Stimulated activated effector memory CD8-positive, alpha-beta T cell treated with anti-CD3 and anti-CD28 coated beads, Interleukin-12 subunit alpha, Interleukin-12 subunit beta, amount 100 ng/mL, for 72 hours (primary cell): ENCODE results near the gene ASNS.
"Not testable (repeated sequence)": the region's sequence is repeated elsewhere in the genome, so short reads cannot be mapped to it uniquely, and the experiment has no call there.

Experiments used
- ATAC-seq: fragments of 150-1000 bp; cut with Tn5 transposase; 2 replicates; pipeline ENCODE4 v1.10.0; 2021
- DNase-seq, 2 donors: peaks; one replicate each; pipeline ENCODE4 v3.0.0; 2021 to 2022; ENCODE audit warnings: low spot score in 2 of 2
- H3K27ac Mint-ChIP-seq: one replicate; pipeline ENCODE4 v1.8.0; 2022; ENCODE audit warnings: mild to moderate bottlenecking, mixed read lengths
- H3K36me3 Mint-ChIP-seq: one replicate; pipeline ENCODE4 v1.8.0; 2022; ENCODE audit warnings: mild to moderate bottlenecking, mixed read lengths
- H3K4me1 Mint-ChIP-seq: one replicate; pipeline ENCODE4 v1.8.0; 2022; ENCODE audit warnings: mixed read lengths
- H3K4me3 Mint-ChIP-seq: one replicate; pipeline ENCODE4 v1.8.0; 2022; ENCODE audit warnings: mild to moderate bottlenecking, mixed read lengths
- H3K9me3 Mint-ChIP-seq: one replicate; pipeline ENCODE4 v1.8.0; 2022; ENCODE audit warnings: mixed read lengths

The ASNS gene

DNA sequence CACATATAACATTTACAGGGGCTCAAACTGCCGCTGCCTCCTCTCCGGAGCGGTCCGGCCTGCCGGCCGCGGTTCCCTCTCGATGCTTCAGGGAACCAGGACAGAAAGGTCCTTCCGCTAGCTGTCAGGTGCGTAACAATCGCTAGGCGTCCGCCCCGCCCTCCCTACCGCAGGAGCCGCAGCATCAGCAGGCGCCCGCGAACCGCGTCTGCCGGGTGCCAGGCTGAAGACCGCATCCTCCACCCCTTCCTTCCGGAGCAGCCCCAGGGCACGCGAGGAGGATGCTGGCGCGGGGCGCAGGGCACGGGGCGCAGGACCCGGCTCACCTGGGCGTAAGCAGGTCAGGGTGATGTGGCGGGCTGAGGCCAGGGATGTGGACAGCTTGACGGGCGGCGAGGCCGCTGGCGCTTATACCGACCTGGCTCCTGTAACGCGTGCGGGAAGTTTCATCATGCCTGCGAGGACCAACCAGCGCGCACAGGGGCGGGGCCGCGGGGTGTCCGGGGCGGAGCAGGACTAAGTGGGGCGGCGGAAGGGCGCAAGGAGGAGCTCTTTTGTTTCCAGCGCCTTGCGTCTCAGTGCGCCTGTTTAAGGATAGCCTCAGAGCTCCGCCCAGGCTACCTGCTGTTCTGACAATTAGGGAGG lies at the start of gene ASNS:
Gene ASNS (minus strand): TSS at position 384 of the 645 bp plus-strand sequence. CDS start 3,252 bp downstream, outside the sequence.
- Mint-ChIP-seq H3K36me3 (peaks cover 31% of the 10 kb centered on the region), H3K27ac (peak within 1 kb of the TSS; percentile 88), H3K4me1 (peaks cover 19% of the 10 kb centered on the region), H3K9me3 (no peaks in the 10 kb centered on the region), H3K4me3 (peak within 1 kb of the TSS; percentile 81)
- DNase-seq (peak; percentile 72 to 97), ATAC-seq (peak; percentile 98)

DNA sequence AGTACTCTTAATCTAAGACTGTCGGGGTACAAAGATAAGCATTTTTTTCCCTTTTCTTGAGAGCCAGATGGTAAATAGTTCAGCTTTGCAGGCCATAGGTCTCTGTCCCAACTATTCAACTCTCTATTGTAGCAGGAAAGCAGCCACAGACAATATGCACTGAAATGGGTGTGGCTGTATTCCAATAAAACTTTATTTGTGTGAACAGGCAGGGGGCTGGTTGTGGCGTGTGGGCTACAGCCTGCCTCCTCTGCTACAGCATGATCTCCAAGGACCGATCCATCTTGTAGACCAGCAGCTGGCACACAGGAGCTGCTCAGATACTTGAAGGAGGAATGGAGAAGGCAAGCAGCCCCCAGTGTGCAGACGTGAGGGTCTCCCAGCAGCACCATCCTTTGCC lies 49.0 kb upstream of the ASNS start:
- DNase-seq, H3K36me3 Mint-ChIP-seq, H3K4me1 Mint-ChIP-seq, H3K27ac Mint-ChIP-seq, H3K9me3 Mint-ChIP-seq, H3K4me3 Mint-ChIP-seq, ATAC-seq: not testable (repeated sequence)

DNA sequence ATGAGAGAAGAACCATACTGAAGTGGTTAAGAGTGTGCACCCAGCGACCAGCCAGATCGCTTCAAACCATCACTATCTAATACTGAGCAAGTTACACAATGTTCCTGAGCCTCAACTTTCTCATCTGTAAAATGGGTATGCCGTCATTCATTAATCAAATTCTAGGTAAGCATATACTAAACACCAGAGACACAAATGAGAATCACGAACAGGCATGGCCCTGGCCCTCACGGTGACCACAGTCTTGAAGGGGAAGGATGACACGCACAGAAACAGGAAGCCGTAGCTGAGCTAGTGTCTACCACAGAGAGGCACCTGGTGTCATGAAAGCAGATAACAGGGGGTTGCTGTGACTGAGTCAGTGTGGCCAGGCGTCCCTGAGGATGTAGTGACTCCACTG lies 43.1 kb upstream of the ASNS start:
- not testable (repeated sequence) for H3K27ac Mint-ChIP-seq, DNase-seq, H3K4me3 Mint-ChIP-seq, H3K9me3 Mint-ChIP-seq, ATAC-seq, H3K4me1 Mint-ChIP-seq, H3K36me3 Mint-ChIP-seq

DNA sequence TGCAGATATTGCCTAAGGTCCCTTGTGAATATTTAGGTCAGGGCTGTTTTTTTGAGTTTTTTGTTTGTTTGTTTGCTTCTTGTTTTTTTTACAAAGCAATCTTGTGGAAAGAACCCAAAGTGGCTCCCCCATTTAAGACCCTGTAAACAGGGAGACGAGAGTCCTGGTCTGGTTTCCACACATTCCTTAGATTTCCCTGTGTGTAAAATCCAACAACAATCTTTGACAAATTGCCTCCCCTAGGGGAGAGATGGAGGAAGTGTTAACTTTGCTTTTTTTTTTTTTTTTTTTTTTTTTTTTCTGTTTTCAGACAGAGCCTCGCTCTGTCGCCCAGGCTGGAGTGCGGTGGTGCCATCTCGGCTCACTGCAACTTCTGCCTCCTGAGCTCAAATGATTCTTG lies 40.1 kb upstream of the ASNS start:
- not testable (repeated sequence) for DNase-seq, H3K4me3 Mint-ChIP-seq, ATAC-seq, H3K36me3 Mint-ChIP-seq, H3K9me3 Mint-ChIP-seq, H3K4me1 Mint-ChIP-seq, H3K27ac Mint-ChIP-seq

DNA sequence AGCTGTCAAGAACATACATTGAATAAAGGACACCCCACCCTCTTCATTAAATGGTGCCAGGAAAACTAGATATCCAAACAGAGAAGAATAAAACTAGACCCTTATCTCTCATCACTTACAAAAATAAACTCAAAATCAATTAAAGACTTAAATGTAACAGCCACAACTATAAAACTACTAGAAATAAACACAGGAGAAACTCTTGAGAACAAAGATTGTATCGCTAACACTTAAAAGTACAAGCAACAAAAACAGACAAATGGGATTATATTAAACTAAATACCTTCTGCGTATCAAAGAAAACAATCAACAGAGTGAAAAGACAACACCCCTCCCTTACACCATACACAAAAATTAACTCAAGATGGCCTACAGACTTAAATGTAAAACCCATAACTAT lies 24.7 kb upstream of the ASNS start:
- not testable (repeated sequence) for H3K36me3 Mint-ChIP-seq, DNase-seq, H3K9me3 Mint-ChIP-seq, H3K27ac Mint-ChIP-seq, ATAC-seq, H3K4me3 Mint-ChIP-seq, H3K4me1 Mint-ChIP-seq

DNA sequence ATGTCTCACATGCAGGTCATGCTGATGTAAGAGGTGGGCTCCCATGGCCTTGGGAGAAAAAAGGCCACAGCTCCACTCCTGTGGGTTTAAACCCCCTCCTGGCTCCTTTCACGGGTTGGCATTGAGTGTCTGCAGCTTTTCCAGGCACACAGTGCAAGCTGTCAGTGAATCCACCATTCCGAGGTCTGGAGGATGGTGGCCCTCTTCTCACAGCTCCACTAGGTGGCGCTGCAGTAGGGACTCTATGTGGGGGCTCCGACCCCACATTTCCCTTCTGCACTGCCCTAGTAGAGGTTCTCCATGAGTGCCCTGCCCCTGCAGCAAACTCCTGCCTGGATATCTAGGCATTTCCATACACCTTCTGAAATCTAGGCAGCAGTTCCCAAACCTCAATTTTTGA lies 19.5 kb upstream of the ASNS start:
- not testable (repeated sequence) for H3K27ac Mint-ChIP-seq, ATAC-seq, DNase-seq, H3K4me1 Mint-ChIP-seq, H3K36me3 Mint-ChIP-seq, H3K9me3 Mint-ChIP-seq, H3K4me3 Mint-ChIP-seq

- not testable (repeated sequence) for H3K36me3 Mint-ChIP-seq, ATAC-seq, H3K4me1 Mint-ChIP-seq, H3K9me3 Mint-ChIP-seq, H3K27ac Mint-ChIP-seq, H3K4me3 Mint-ChIP-seq, DNase-seq
Observed at GRCh38 chr7:97879527-97879926, 7.3 kb upstream of the ASNS start.

DNA sequence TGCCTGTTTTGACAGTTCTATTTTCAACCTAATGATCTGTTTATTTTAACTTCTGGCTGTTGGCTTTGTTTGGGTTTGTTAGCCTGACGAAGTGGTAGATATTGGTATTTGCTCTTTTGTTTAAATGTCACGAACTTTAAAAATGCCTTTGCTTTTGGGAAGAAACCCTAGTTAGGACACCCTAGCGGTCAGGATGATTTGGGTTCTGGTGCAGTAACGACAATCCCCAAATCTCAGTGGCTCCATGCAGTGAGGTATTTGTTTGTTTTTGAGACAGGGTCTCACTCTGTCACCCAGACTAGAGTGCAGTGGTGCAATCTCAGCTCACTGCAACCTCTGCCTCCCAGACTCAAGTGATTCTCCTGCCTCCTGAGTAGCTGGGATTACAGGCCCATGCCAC lies 2.7 kb upstream of the ASNS start:
- peaks cover 19% of the 10 kb centered on the region for H3K4me1 Mint-ChIP-seq
- not testable (repeated sequence) for DNase-seq, H3K9me3 Mint-ChIP-seq, H3K27ac Mint-ChIP-seq, H3K4me3 Mint-ChIP-seq, H3K36me3 Mint-ChIP-seq, ATAC-seq

GRCh38 chr7:97873606-97874005 lies 1.4 kb upstream of the ASNS start:
- H3K36me3 Mint-ChIP-seq: peaks cover 16% of the 10 kb centered on the region
- no peak for ATAC-seq
- H3K4me3 Mint-ChIP-seq: no peak overlapping the region
- H3K27ac Mint-ChIP-seq: no peak overlapping the region
- H3K4me1 Mint-ChIP-seq: peaks cover 19% of the 10 kb centered on the region
- H3K9me3 Mint-ChIP-seq: no peaks in the 10 kb centered on the region
- DNase-seq: no peak

DNA sequence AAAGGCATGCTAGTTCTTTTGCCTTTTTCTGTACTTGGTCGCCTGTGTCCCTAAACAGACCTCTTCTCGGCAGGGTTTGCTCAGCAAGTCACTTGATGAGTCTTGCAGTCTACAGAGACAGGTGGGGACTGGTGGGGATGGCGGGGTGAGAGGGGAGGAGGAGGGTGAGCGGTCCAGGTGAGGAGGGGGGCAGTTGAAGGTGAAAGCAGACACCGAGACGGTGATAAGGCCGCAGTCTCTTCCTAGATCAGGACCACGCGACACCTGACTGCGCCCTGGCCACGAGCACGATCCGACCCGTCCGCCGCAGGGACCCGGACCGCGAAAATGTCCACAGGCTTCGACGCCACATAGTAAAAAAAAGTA lies 566 bp downstream of the ASNS start:
- H3K36me3 Mint-ChIP-seq: peaks cover 36% of the 10 kb centered on the region
- H3K9me3 Mint-ChIP-seq: no peaks in the 10 kb centered on the region
- peak overlapping the region; percentile 88 for H3K27ac Mint-ChIP-seq
- DNase-seq (no peak), ATAC-seq (peak; percentile 44)
- H3K4me3 Mint-ChIP-seq: peak overlapping the region; percentile 81
- peaks cover 19% of the 10 kb centered on the region for H3K4me1 Mint-ChIP-seq

GRCh38 chr7:97868788-97869187 lies 3.4 kb downstream of the ASNS start:
- ATAC-seq: no peak
- no peaks in the 10 kb centered on the region for H3K9me3 Mint-ChIP-seq
- peaks cover 18% of the 10 kb centered on the region for H3K4me1 Mint-ChIP-seq
- DNase-seq: no peak
- no peak overlapping the region for H3K27ac Mint-ChIP-seq
- no peak overlapping the region for H3K4me3 Mint-ChIP-seq
- H3K36me3 Mint-ChIP-seq: peaks cover 64% of the 10 kb centered on the region

DNA sequence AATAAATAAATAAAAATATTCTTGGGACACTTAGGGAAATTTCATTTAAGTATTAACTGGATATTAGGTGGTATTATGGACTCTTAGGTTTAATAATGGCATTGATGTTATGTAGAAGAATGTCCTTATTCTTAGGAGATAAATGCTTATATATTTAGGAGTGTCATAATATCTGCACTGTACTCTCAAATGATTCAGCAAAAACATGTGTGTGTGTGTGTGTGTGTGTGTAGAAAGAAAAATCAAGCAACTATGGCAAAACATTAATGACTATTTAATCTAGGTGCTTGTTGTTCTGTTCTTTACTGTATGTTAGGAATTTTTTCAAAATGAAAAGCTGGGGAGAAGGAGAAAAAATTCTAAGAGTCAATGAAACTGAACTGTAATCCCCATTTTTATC lies 3.9 kb downstream of the ASNS start:
- Mint-ChIP-seq H3K9me3 (no peaks in the 10 kb centered on the region), H3K27ac (no peak overlapping the region), H3K36me3 (peaks cover 69% of the 10 kb centered on the region), H3K4me3 (no peak overlapping the region), H3K4me1 (peaks cover 15% of the 10 kb centered on the region)
- no peak for DNase-seq
- ATAC-seq: no peak

- H3K9me3 Mint-ChIP-seq: no peaks in the 10 kb centered on the region
- ATAC-seq (no peak), DNase-seq (no peak)
- no peak overlapping the region for H3K27ac Mint-ChIP-seq
- no peaks in the 10 kb centered on the region for H3K4me1 Mint-ChIP-seq
- H3K36me3 Mint-ChIP-seq: peaks cover 100% of the 10 kb centered on the region
- no peak overlapping the region for H3K4me3 Mint-ChIP-seq
Observed at GRCh38 chr7:97865104-97865503, 7.1 kb downstream of the ASNS start.

DNA sequence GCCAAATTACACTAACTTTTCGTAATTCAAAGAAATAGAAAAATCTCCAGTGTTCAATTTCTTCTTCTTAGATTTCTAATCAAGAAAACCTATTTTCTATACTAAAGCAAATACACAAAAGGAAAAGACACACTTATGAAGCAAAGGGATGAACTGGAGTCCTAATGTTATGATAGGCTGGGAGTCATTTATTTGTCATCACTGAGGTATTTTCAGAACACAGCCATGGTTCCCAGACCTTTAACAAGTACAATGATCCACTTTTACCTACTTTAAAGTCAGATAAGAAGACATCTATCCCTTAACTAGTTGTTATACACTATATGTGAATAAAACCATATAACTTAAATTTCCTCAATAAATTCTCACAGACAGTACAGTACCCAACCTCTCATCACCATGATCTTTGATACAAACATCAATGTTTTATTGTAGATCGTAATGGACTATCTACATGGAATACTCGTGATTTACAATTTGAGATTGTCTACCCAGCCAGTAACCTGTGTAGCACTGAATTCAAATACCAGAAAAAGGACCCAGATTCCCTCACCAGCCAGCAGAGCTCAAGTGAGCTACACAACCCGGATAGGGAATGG lies 12.5 kb downstream of the ASNS start:
- no peak overlapping the region for H3K27ac Mint-ChIP-seq
- DNase-seq (no peak), ATAC-seq (no peak)
- no peak overlapping the region for H3K4me3 Mint-ChIP-seq
- H3K9me3 Mint-ChIP-seq: no peaks in the 10 kb centered on the region
- H3K36me3 Mint-ChIP-seq: peaks cover 100% of the 10 kb centered on the region
- H3K4me1 Mint-ChIP-seq: no peaks in the 10 kb centered on the region

DNA sequence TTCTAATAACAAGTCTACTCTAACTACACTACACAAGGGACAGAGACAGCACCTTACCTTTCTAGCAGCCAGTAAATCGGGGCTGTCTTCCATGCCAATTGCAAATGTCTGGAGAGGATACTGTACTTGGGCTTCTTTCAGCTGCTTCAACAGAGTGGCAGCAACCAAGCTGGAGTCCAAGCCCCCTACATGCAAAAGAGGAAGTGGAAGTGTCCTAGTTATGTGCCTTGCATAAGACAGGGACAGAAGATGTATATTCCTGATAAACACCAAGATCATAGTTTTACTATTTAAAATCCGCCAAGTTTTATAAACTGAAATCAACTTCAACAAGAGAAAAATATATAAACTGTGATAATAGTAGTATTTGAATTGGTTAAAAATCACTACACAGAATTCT lies 14.0 kb downstream of the ASNS start:
- ATAC-seq: no peak
- Mint-ChIP-seq H3K27ac (no peak overlapping the region), H3K4me3 (no peak overlapping the region), H3K4me1 (no peaks in the 10 kb centered on the region), H3K9me3 (no peaks in the 10 kb centered on the region), H3K36me3 (peaks cover 100% of the 10 kb centered on the region)
- DNase-seq: no peak

- H3K27ac Mint-ChIP-seq: no peak overlapping the region
- H3K36me3 Mint-ChIP-seq: peaks cover 100% of the 10 kb centered on the region
- H3K9me3 Mint-ChIP-seq: no peaks in the 10 kb centered on the region
- ATAC-seq (no peak), DNase-seq (no peak)
- H3K4me3 Mint-ChIP-seq: no peak overlapping the region
- H3K4me1 Mint-ChIP-seq: no peaks in the 10 kb centered on the region
Observed at GRCh38 chr7:97857544-97857943, 14.7 kb downstream of the ASNS start.
